HepG2 (cell line): Measurements from ENCODE around the gene ZNF670. TPM values are rescaled to one million over a fixed set of nuclear protein-coding genes. Genes with fewer than 3 reads are reported as not detected.

ENCODE experiments used
- CAMTA2 ChIP-seq: sonication (generic); formaldehyde crosslinking; IDR thresholded peaks from 2 replicates; pipeline ENCODE4 v1.4.0; 2020; ENCODE audit warnings: mild to moderate bottlenecking, missing genetic modification reagents, borderline replicate concordance
- NR1H2 ChIP-seq: sonication (generic); formaldehyde crosslinking; IDR thresholded peaks from 2 replicates; pipeline ENCODE4 v1.8.1; 2022; ENCODE audit warnings: low read depth, missing genetic modification reagents, borderline replicate concordance
- SP4 ChIP-seq: sonication (generic); formaldehyde crosslinking; IDR thresholded peaks from 2 replicates; pipeline ENCODE4 v1.8.1; 2023; ENCODE audit warnings: mild to moderate bottlenecking, missing genetic modification reagents
- SSRP1 ChIP-seq: IDR thresholded peaks from 2 replicates; pipeline ENCODE4 v1.6.1; 2016; ENCODE audit warnings: control low read depth
- YEATS2 ChIP-seq: sonication (generic); formaldehyde crosslinking; IDR thresholded peaks from 2 replicates; pipeline ENCODE4 v1.4.0; 2020; ENCODE audit warnings: missing genetic modification reagents, borderline replicate concordance
- ZBTB21 ChIP-seq: sonication (generic); formaldehyde crosslinking; IDR thresholded peaks from 2 replicates; pipeline ENCODE4 v1.4.0; 2020; ENCODE audit warnings: missing genetic modification reagents
- ZNF224 ChIP-seq: sonication (generic); formaldehyde crosslinking; IDR thresholded peaks from 2 replicates; pipeline ENCODE4 v1.5.0; 2020; ENCODE audit warnings: mild to moderate bottlenecking, missing genetic modification reagents
- ZNF264 ChIP-seq: sonication (generic); formaldehyde crosslinking; IDR thresholded peaks from 2 replicates; pipeline ENCODE4 v1.4.0; 2020; ENCODE audit warnings: missing genetic modification reagents
- ZNF382 ChIP-seq: sonication (generic); formaldehyde crosslinking; IDR thresholded peaks from 2 replicates; pipeline ENCODE4 v1.5.0; 2020; ENCODE audit warnings: missing genetic modification reagents, mild to moderate bottlenecking, borderline replicate concordance
- ZNF510 ChIP-seq: sonication (generic); formaldehyde crosslinking; IDR thresholded peaks from 2 replicates; pipeline ENCODE4 v1.4.0; 2020; ENCODE audit warnings: low read depth, mild to moderate bottlenecking, missing genetic modification reagents
- ZNF652 ChIP-seq: IDR thresholded peaks from 2 replicates; pipeline ENCODE4 v1.6.1; 2016; ENCODE audit warnings: low read depth, borderline replicate concordance
- ZNF678 ChIP-seq: sonication (generic); formaldehyde crosslinking; IDR thresholded peaks from 2 replicates; pipeline ENCODE4 v1.4.0; 2020; ENCODE audit warnings: mild to moderate bottlenecking, missing genetic modification reagents
- ZNF792 ChIP-seq: IDR thresholded peaks from 2 replicates; pipeline ENCODE4 v1.6.1; 2016
- polyA plus RNA-seq, 8 experiments: library from polyadenylated mRNA; depleted of rRNA in 3 of 8; stranded (reverse) in 7 of 8; unstranded in 1 of 8; fragments of >200 nt; fragmentation: Illumina TruSeq in 4 of 8; extraction: Trizol in 4 of 8; gene quantifications; 2 replicates each; pipeline versions ENCODE4 v1.2.1 to v1.2.3, GENCODE V29; 2011 to 2016; ENCODE audit warnings: low read depth in 4 of 8, missing spikeins in 1 of 8, mixed read lengths in 1 of 8; ENCODE audit not compliant: insufficient read depth in 1 of 8
- total RNA-seq, 5 experiments: library from RNA; depleted of rRNA; stranded (reverse); fragments of >200 nt; fragmentation: Illumina TruSeq; extraction: Trizol; gene quantifications; 2 replicates each; pipeline ENCODE4 v1.2.3, GENCODE V29; 2016; ENCODE audit warnings: low read depth in 1 of 5
- TF ChIP-seq, protein P1 (sequence below): sonication (generic); formaldehyde crosslinking; IDR thresholded peaks from 2 replicates; pipeline ENCODE4 v1.8.0; 2022; ENCODE audit warnings: mild to moderate bottlenecking, missing genetic modification reagents, moderate library complexity
- TF ChIP-seq, protein P2 (sequence below): sonication (generic); formaldehyde crosslinking; IDR thresholded peaks from 2 replicates; pipeline ENCODE4 v1.4.0; 2020; ENCODE audit warnings: missing genetic modification reagents
- TF ChIP-seq, protein P3 (sequence below): fragments of 450-650 bp; IDR thresholded peaks from 2 replicates; pipeline ENCODE4 v1.6.1; 2017
- TF ChIP-seq, protein P4 (sequence below): sonication (generic); formaldehyde crosslinking; IDR thresholded peaks from 2 replicates; pipeline ENCODE4 v1.5.0; 2020; ENCODE audit warnings: mild to moderate bottlenecking, missing genetic modification reagents
- TF ChIP-seq, protein P5 (sequence below): sonication (generic); formaldehyde crosslinking; IDR thresholded peaks from 2 replicates; pipeline ENCODE4 v1.4.0; 2020; ENCODE audit warnings: mild to moderate bottlenecking, low read depth, missing genetic modification reagents
- TF ChIP-seq, protein P6 (sequence below): sonication (generic); formaldehyde crosslinking; IDR thresholded peaks from 2 replicates; pipeline ENCODE4 v1.8.1; 2022; ENCODE audit warnings: low read depth, mild to moderate bottlenecking, missing genetic modification reagents
- TF ChIP-seq, protein P7 (sequence below): sonication (generic); formaldehyde crosslinking; conservative IDR thresholded peaks from 2 replicates; pipeline ENCODE4 v1.4.0; 2020; ENCODE audit warnings: missing genetic modification reagents

Gene ZNF670
- total and polyA plus RNA-seq, 2 of the 13 experiments (the other 11 are each of a cell fraction or from before 2014, with no cell fraction given), result 4.2 to 10.9 TPM

DNA sequence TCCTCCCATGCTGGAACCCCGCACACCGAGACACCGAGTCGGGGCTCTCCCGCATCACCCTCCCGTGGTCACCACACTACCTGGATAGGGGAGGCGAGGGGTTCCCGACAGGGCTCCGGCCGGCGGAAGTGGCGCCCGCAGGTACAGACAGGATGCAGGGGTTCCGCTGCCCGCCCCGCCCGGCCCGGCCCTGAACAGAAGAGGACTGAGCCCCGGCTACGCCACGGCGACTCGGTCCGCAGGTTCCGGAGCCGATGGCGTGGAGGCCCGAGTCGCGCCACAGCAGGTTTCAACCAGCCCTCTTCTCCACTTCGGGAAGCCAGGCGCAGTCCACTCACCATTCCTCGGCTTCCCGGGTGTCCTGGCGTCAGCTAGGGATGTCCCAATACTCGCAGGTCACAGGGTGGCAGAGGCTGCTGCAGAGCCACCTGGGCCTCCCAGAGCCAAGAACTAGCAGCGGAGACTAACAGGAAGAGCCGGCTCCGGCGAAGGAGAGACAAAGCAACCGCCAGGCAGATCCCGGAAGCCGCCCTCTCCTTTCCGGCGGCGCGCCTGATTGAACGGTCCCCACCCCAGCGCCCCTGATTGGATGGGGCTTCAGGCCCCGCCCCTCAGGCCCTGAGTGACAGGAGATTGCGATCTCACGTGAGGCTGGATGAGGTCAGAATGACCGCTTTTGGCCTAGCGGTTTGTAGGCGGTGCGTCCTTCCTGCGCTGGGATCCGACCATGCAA, 25.4 kb upstream of the ZNF670 start, which contains the start of gene ZNF669 (continued):
- TF ChIP-seq CAMTA2 (CRISPR knock-in tag), result peak; percentile 65; the same call in 1 of the 2 replicates
- peak; percentile 82 for TF ChIP-seq SP4
- TF ChIP-seq ZNF510 (CRISPR knock-in tag), result no peak
- TF ChIP-seq SSRP1 (CRISPR knock-in tag), result no peak
- peak; percentile 89 for TF ChIP-seq ZBTB21 (CRISPR knock-in tag)
- TF ChIP-seq YEATS2 (CRISPR knock-in tag), result peak; percentile 76
- 0 out of 2 replicates have a peak, but pooled peaks have one; percentile 48 for TF ChIP-seq ZNF792 (CRISPR knock-in tag)
- no peak for TF ChIP-seq ZNF382 (CRISPR knock-in tag)
- 0 out of 2 replicates have a peak, but pooled peaks have one; percentile 37 for TF ChIP-seq ZNF264 (CRISPR knock-in tag)
- TF ChIP-seq NR1H2, result no peak
- TF ChIP-seq, protein P1, sequence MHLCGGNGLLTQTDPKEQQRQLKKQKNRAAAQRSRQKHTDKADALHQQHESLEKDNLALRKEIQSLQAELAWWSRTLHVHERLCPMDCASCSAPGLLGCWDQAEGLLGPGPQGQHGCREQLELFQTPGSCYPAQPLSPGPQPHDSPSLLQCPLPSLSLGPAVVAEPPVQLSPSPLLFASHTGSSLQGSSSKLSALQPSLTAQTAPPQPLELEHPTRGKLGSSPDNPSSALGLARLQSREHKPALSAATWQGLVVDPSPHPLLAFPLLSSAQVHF (CRISPR knock-in tag), result no peak; the same call in 1 of the 2 replicates
- TF ChIP-seq, protein P2, sequence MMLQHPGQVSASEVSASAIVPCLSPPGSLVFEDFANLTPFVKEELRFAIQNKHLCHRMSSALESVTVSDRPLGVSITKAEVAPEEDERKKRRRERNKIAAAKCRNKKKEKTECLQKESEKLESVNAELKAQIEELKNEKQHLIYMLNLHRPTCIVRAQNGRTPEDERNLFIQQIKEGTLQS, result peak; percentile 67; the same call in 1 of the 2 replicates
- no peak; the same call in 1 of the 2 replicates for TF ChIP-seq ZNF652 (CRISPR knock-in tag)
- TF ChIP-seq, protein P3, sequence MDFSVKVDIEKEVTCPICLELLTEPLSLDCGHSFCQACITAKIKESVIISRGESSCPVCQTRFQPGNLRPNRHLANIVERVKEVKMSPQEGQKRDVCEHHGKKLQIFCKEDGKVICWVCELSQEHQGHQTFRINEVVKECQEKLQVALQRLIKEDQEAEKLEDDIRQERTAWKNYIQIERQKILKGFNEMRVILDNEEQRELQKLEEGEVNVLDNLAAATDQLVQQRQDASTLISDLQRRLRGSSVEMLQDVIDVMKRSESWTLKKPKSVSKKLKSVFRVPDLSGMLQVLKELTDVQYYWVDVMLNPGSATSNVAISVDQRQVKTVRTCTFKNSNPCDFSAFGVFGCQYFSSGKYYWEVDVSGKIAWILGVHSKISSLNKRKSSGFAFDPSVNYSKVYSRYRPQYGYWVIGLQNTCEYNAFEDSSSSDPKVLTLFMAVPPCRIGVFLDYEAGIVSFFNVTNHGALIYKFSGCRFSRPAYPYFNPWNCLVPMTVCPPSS, result no peak
- TF ChIP-seq ZNF678 (CRISPR knock-in tag), result no peak
- TF ChIP-seq, protein P4, sequence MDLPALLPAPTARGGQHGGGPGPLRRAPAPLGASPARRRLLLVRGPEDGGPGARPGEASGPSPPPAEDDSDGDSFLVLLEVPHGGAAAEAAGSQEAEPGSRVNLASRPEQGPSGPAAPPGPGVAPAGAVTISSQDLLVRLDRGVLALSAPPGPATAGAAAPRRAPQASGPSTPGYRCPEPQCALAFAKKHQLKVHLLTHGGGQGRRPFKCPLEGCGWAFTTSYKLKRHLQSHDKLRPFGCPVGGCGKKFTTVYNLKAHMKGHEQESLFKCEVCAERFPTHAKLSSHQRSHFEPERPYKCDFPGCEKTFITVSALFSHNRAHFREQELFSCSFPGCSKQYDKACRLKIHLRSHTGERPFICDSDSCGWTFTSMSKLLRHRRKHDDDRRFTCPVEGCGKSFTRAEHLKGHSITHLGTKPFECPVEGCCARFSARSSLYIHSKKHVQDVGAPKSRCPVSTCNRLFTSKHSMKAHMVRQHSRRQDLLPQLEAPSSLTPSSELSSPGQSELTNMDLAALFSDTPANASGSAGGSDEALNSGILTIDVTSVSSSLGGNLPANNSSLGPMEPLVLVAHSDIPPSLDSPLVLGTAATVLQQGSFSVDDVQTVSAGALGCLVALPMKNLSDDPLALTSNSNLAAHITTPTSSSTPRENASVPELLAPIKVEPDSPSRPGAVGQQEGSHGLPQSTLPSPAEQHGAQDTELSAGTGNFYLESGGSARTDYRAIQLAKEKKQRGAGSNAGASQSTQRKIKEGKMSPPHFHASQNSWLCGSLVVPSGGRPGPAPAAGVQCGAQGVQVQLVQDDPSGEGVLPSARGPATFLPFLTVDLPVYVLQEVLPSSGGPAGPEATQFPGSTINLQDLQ, result no peak
- TF ChIP-seq, protein P5, sequence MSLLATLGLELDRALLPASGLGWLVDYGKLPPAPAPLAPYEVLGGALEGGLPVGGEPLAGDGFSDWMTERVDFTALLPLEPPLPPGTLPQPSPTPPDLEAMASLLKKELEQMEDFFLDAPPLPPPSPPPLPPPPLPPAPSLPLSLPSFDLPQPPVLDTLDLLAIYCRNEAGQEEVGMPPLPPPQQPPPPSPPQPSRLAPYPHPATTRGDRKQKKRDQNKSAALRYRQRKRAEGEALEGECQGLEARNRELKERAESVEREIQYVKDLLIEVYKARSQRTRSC (CRISPR knock-in tag), result no peak
- TF ChIP-seq, protein P6, sequence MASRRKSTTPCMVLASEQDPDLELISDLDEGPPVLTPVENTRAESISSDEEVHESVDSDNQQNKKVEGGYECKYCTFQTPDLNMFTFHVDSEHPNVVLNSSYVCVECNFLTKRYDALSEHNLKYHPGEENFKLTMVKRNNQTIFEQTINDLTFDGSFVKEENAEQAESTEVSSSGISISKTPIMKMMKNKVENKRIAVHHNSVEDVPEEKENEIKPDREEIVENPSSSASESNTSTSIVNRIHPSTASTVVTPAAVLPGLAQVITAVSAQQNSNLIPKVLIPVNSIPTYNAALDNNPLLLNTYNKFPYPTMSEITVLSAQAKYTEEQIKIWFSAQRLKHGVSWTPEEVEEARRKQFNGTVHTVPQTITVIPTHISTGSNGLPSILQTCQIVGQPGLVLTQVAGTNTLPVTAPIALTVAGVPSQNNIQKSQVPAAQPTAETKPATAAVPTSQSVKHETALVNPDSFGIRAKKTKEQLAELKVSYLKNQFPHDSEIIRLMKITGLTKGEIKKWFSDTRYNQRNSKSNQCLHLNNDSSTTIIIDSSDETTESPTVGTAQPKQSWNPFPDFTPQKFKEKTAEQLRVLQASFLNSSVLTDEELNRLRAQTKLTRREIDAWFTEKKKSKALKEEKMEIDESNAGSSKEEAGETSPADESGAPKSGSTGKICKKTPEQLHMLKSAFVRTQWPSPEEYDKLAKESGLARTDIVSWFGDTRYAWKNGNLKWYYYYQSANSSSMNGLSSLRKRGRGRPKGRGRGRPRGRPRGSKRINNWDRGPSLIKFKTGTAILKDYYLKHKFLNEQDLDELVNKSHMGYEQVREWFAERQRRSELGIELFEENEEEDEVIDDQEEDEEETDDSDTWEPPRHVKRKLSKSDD (CRISPR knock-in tag), result no peak
- TF ChIP-seq, protein P7, sequence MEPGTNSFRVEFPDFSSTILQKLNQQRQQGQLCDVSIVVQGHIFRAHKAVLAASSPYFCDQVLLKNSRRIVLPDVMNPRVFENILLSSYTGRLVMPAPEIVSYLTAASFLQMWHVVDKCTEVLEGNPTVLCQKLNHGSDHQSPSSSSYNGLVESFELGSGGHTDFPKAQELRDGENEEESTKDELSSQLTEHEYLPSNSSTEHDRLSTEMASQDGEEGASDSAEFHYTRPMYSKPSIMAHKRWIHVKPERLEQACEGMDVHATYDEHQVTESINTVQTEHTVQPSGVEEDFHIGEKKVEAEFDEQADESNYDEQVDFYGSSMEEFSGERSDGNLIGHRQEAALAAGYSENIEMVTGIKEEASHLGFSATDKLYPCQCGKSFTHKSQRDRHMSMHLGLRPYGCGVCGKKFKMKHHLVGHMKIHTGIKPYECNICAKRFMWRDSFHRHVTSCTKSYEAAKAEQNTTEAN (CRISPR knock-in tag), result peak; percentile 45
- 0 out of 2 replicates have a peak, but pooled peaks have one; percentile 45 for TF ChIP-seq ZNF224 (CRISPR knock-in tag)
